K562 (cell line): ENCODE data around the gene COL4A5. TPM values are rescaled to one million over a fixed set of nuclear protein-coding genes. Genes with fewer than 3 reads are reported as not detected.

ENCODE experiments used
- ATAC-seq: fragments of 200-7000 bp; cut with Tn5 transposase; 3 replicates; pipeline ENCODE4 v1.9.1; 2020; ENCODE audit warnings: moderate library complexity
- BruUV-seq: library from RNA; stranded (reverse); fragments of 400-500 nt; replicated peaks from 2 replicates; lab custom pipeline; 2021; lab: Mats Ljungman, UMichigan
- CTCF ChIA-PET: fragments of 300-600 bp; formaldehyde crosslinking; extraction: SDS; loops from one replicate; lab custom pipeline; 2021; ENCODE audit warnings: low intra/inter-chr PET ratio; lab: Yijun Ruan, JAX
- POLR2A ChIA-PET: fragments of 300-600, 350-650 bp; sonication (Branson Sonifier 250); formaldehyde crosslinking; extraction: SDS; loops from one replicate; lab custom pipeline; 2021; ENCODE audit warnings: antibody characterized with exemption, inconsistent platforms; lab: Yijun Ruan, JAX
- DNase-seq, 4 experiments: peaks; one replicate each; pipeline versions ENCODE4 v3.0.0 to v3.0.0-alpha.2; 2011 to 2018; ENCODE audit warnings: low spot score in 3 of 4, mixed read lengths in 3 of 4; ENCODE audit errors: extremely low read depth in 1 of 4
- FAIRE-seq: peaks from 2 replicates; lab custom pipeline; 2011; peaks lifted over from hg19 to GRCh38; lab: Jason Lieb, UNC
- H2AFZ ChIP-seq: 2 replicates; pipeline ENCODE4 v1.6.0; 2011; ENCODE audit warnings: low read depth, low read length, control low read depth, inconsistent platforms
- H3K27ac ChIP-seq: fragments of 200-600 bp; 3 replicates; pipeline ENCODE4 v1.8.0; 2011; ENCODE audit warnings: low read depth, mild to moderate bottlenecking, control low read depth, inconsistent platforms, low read length, moderate library complexity, mixed read lengths; ENCODE audit errors: extremely low read depth
- H3K27me3 ChIP-seq, 2 experiments: fragments of 300-600 bp in 1 of 2; 2 replicates in 1 of 2; 3 replicates in 1 of 2; pipeline versions ENCODE4 v1.6.0 to v1.8.0; 2011; ENCODE audit warnings: inconsistent platforms in 2 of 2, low read length in 2 of 2, mild to moderate bottlenecking in 1 of 2, mixed read lengths in 1 of 2, moderate library complexity in 1 of 2; ENCODE audit not compliant: control insufficient read depth in 2 of 2, insufficient read depth in 2 of 2
- H3K36me3 ChIP-seq: fragments of 300-600 bp; 3 replicates; pipeline ENCODE4 v1.8.0; 2011; ENCODE audit warnings: mild to moderate bottlenecking, low read length, inconsistent platforms; ENCODE audit not compliant: control insufficient read depth, insufficient read depth
- H3K4me1 ChIP-seq, 2 experiments: fragments of 200-600 bp in 1 of 2; replicated peaks in 1 of 2; 2 replicates in 1 of 2; 3 replicates in 1 of 2; pipeline versions ENCODE4 v1.5.1 to v1.8.0; 2011; ENCODE audit warnings: inconsistent platforms in 2 of 2, low read length in 2 of 2, mild to moderate bottlenecking in 1 of 2, mixed read lengths in 1 of 2, moderate library complexity in 1 of 2; ENCODE audit not compliant: control insufficient read depth in 2 of 2, insufficient read depth in 2 of 2
- H3K4me2 ChIP-seq: 2 replicates; pipeline ENCODE4 v1.6.1; 2011; ENCODE audit warnings: low read length, control low read depth, inconsistent platforms, mixed read lengths; ENCODE audit not compliant: insufficient read depth
- H3K4me3 ChIP-seq: fragments of 200-600 bp; sonication (generic), shearing (Covaris generic); 2 replicates; pipeline ENCODE4 v1.5.1; 2016; ENCODE audit warnings: control low read depth, inconsistent platforms
- H3K79me2 ChIP-seq: fragments of 200-600 bp; 3 replicates; pipeline ENCODE4 v1.8.0; 2011; ENCODE audit warnings: low read length, inconsistent platforms; ENCODE audit not compliant: control insufficient read depth, insufficient read depth
- H3K9ac ChIP-seq, 2 experiments: 2 replicates each; pipeline versions ENCODE4 v1.6.0 to v1.6.1; 2011; ENCODE audit warnings: low read depth in 2 of 2, low read length in 2 of 2, control low read depth in 1 of 2, inconsistent platforms in 1 of 2, mild to moderate bottlenecking in 1 of 2, mixed read lengths in 1 of 2; ENCODE audit not compliant: insufficient read depth in 1 of 2
- H3K9me1 ChIP-seq: one replicate; pipeline ENCODE4 v1.6.0; 2011; ENCODE audit warnings: inconsistent platforms, mild to moderate bottlenecking, low read length, moderate library complexity; ENCODE audit not compliant: control insufficient read depth, insufficient read depth
- H3K9me3 ChIP-seq: replicated peaks from 2 replicates; pipeline ENCODE4 v1.5.1; 2011; ENCODE audit warnings: low read depth, low read length, inconsistent platforms; ENCODE audit not compliant: control insufficient read depth, insufficient read depth
- H4K20me1 ChIP-seq: replicated peaks from 2 replicates; pipeline ENCODE4 v1.6.1; 2011; ENCODE audit warnings: low read length, inconsistent platforms, mixed read lengths; ENCODE audit not compliant: control insufficient read depth, insufficient read depth
- CBFA2T3 ChIP-seq: fragments of 450-650 bp; IDR thresholded peaks from 2 replicates; pipeline ENCODE4 v1.6.1; 2017
- CBX5 ChIP-seq: IDR thresholded peaks from 2 replicates; pipeline ENCODE4 v1.6.1; 2014; ENCODE audit warnings: low read depth, borderline replicate concordance
- CTBP1 ChIP-seq: fragments of 450-650 bp; IDR thresholded peaks from 2 replicates; pipeline ENCODE4 v1.6.1; 2016; ENCODE audit warnings: borderline replicate concordance
- EP300 ChIP-seq: IDR thresholded peaks from 2 replicates; pipeline ENCODE4 v1.6.1; 2012; ENCODE audit warnings: low read length, improper control_type of control experiment
- HDAC6 ChIP-seq: IDR thresholded peaks from 2 replicates; pipeline ENCODE4 v1.6.1; 2012; ENCODE audit warnings: low read depth, mild to moderate bottlenecking, control low read depth, inconsistent platforms, low read length, moderate library complexity
- KAT2B ChIP-seq: IDR thresholded peaks from one replicate; pipeline ENCODE4 v1.6.1; 2012; ENCODE audit warnings: low read depth, mild to moderate bottlenecking, control low read depth, inconsistent platforms, low read length, moderate library complexity
- KAT7 ChIP-seq: sonication (generic); formaldehyde crosslinking; IDR thresholded peaks from 2 replicates; pipeline ENCODE4 v1.8.0; 2022; ENCODE audit warnings: missing genetic modification reagents, mild to moderate bottlenecking, borderline replicate concordance
- LCOR ChIP-seq: sonication (generic); formaldehyde crosslinking; IDR thresholded peaks from 2 replicates; pipeline ENCODE4 v1.8.0; 2022; ENCODE audit warnings: mild to moderate bottlenecking, missing genetic modification reagents
- MAFF ChIP-seq: IDR thresholded peaks from 2 replicates; pipeline ENCODE4 v1.6.1; 2012; ENCODE audit warnings: low read length, improper control_type of control experiment
- MYBL2 ChIP-seq, 2 experiments: fragments of 450-650 bp in 1 of 2; sonication (generic) in 1 of 2; formaldehyde crosslinking in 1 of 2; IDR thresholded peaks; 2 replicates each; pipeline versions ENCODE4 v1.6.1 to v1.8.1; 2017 to 2022; ENCODE audit warnings: borderline replicate concordance in 1 of 2, inconsistent platforms in 1 of 2, low read depth in 1 of 2, mild to moderate bottlenecking in 1 of 2, missing genetic modification reagents in 1 of 2, moderate library complexity in 1 of 2
- NEUROD1 ChIP-seq: fragments of 150-350 bp; IDR thresholded peaks from 2 replicates; pipeline ENCODE4 v1.6.1; 2014; ENCODE audit warnings: borderline replicate concordance, low read length, low read depth; ENCODE audit not compliant: partially characterized antibody
- POLR3G ChIP-seq: IDR thresholded peaks from 2 replicates; pipeline ENCODE4 v1.6.1; 2011; ENCODE audit not compliant: insufficient read length, insufficient replicate concordance; ENCODE audit errors: extremely low read depth
- THRAP3 ChIP-seq: fragments of 450-650 bp; IDR thresholded peaks from 2 replicates; pipeline ENCODE4 v1.6.1; 2016; ENCODE audit warnings: mild to moderate bottlenecking, inconsistent platforms, borderline replicate concordance
- ZBTB17 ChIP-seq: fragments of 450-650 bp; formaldehyde crosslinking; IDR thresholded peaks from 2 replicates; pipeline ENCODE4 v1.4.0; 2020; ENCODE audit warnings: mild to moderate bottlenecking
- ZNF174 ChIP-seq: fragments of 250-450 bp; sonication (Bioruptor Pico); IDR thresholded peaks from 2 replicates; pipeline ENCODE4 v1.4.0; 2020; ENCODE audit warnings: mild to moderate bottlenecking
- ZNF384 ChIP-seq: IDR thresholded peaks from 2 replicates; pipeline ENCODE4 v1.6.1; 2012; ENCODE audit warnings: low read depth, low read length, improper control_type of control experiment
- ZNF583 ChIP-seq: fragments of 250-450 bp; sonication (Bioruptor Pico); IDR thresholded peaks from 2 replicates; pipeline ENCODE4 v1.4.0; 2020
- WGBS: fragments of 100-300 bp; shearing (Covaris generic); methylation state at CpG from one replicate; pipeline ENCODE4 v1.1.6; 2016; ENCODE audit warnings: low coverage, mixed read lengths; ENCODE audit not compliant: insufficient coverage; ENCODE audit errors: missing lambda C conversion rate; 5-methylcytosine and 5-hydroxymethylcytosine counted together
- in situ Hi-C: fragments of 300-500 bp; cut with MboI; formaldehyde crosslinking; loops from 4 replicates; pipeline ENCODE4 v1.15.0; 2018; ENCODE audit warnings: inconsistent platforms, mixed read lengths
- intact Hi-C: fragments of 100-400 bp; cut with micrococcal nuclease; formaldehyde crosslinking; loops from 2 replicates; pipeline ENCODE4 v1.14.2; 2022
- polyA plus RNA-seq, 8 experiments: library from polyadenylated mRNA; depleted of rRNA in 4 of 8; stranded (reverse) in 5 of 8; unstranded in 3 of 8; fragments of >200 nt; fragmentation: Nextera tagmentation in 2 of 8; fragmentation: Illumina TruSeq in 1 of 8; extraction: Ambion mirVana in 2 of 8; extraction: Trizol in 1 of 8; gene quantifications; 2 replicates each; pipeline versions ENCODE4 v1.2.1 to v1.2.3, GENCODE V29; 2011 to 2014; ENCODE audit warnings: inconsistent platforms in 1 of 8, missing spikeins in 1 of 8
- total RNA-seq, 7 experiments: library from RNA; depleted of rRNA in 6 of 7; stranded (reverse); fragments of >200 nt in 6 of 7; fragmentation: Illumina TruSeq in 2 of 7; extraction: Trizol in 2 of 7; gene quantifications; 2 replicates each; pipeline versions ENCODE4 v1.2.1 to v1.2.3, GENCODE V29; 2011 to 2021; ENCODE audit warnings: low replicate concordance in 1 of 7
- TF ChIP-seq, protein P1 (sequence below): fragments of 450-650 bp; IDR thresholded peaks from 2 replicates; pipeline ENCODE4 v1.6.1; 2016; ENCODE audit warnings: missing biosample characterization, missing genetic modification characterization
- TF ChIP-seq, protein P2 (sequence below): fragments of 250-450 bp; sonication (Bioruptor Pico); IDR thresholded peaks from 2 replicates; pipeline ENCODE4 v1.4.0; 2020; ENCODE audit warnings: mild to moderate bottlenecking

The COL4A5 gene
- total and polyA plus RNA-seq, 9 of the 15 experiments (the other 6 are each of a cell fraction or from before 2014, with no cell fraction given) = 0.66 to 2.5 (median 1.8) TPM

DNA sequence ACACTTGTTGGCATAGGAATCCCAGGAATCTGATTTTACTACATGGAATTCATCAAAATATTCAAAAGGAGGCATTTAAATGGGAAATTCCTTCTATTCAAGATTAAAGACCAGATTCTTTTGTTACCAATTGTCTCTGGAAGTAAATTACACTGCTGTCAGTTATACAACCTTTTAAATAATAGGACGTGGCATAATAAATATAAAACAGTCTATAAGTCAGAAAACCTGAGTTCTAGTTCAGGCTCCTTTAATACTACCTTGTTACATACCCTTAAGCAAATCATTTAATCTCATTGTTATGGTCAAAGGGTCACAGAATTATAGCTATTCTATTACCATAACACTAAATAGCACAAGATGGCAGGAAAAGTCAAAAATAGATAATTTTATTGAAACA is 20.2 kb upstream of the COL4A5 start (continued):
- TF ChIP-seq, protein P1, sequence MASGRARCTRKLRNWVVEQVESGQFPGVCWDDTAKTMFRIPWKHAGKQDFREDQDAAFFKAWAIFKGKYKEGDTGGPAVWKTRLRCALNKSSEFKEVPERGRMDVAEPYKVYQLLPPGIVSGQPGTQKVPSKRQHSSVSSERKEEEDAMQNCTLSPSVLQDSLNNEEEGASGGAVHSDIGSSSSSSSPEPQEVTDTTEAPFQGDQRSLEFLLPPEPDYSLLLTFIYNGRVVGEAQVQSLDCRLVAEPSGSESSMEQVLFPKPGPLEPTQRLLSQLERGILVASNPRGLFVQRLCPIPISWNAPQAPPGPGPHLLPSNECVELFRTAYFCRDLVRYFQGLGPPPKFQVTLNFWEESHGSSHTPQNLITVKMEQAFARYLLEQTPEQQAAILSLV (tag) = no peak
- TF ChIP-seq EP300 (no peak), THRAP3 (no peak), ZNF174 (CRISPR knock-in tag) (no peak), CBFA2T3 (no peak), MAFF (no peak), KAT7 (CRISPR knock-in tag) (no peak), KAT2B (no peak), ZNF384 (no peak), MYBL2 (IDR thresholded peaks at IDR 0.05; ENCODE audit: low read depth) (no peak), MYBL2 (CRISPR knock-in tag; IDR thresholded peaks at IDR 0.05; ENCODE audit: borderline replicate concordance) (no peak), NEUROD1 (no peak)

DNA sequence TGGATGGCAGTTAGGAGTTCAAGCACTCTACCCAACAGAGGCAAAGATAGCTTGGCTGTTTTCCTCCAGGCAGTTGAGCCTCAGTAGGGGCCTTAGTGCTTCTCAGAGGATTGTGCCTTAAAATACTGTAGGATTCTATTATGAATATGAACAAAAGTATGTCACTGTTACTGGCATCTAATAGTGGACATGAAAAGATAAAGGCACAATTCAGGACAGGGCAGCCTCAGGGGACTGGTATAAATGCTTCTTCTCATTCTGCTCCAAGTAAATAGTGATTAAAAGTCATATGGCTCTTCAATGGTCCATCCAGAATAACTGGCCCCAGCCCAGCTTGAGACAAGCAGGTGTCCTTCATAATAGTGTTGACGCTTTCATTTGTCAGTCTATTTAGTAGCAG is 19.2 kb upstream of the COL4A5 start:
- no peak overlapping the region for H2AFZ ChIP-seq
- H3K27ac ChIP-seq = no peak overlapping the region
- no peaks in the 10 kb centered on the region for H3K4me1 ChIP-seq
- H3K27me3 ChIP-seq = no peaks in the 10 kb centered on the region
- no peaks in the 10 kb centered on the region for H3K9me1 ChIP-seq
- intact Hi-C loops (no loop called here), in situ Hi-C loops (no loop called here)
- ChIA-PET POLR2A (no interaction called here), CTCF (no interaction called here)
- ATAC-seq (no peak), FAIRE-seq (no peak), DNase-seq (no peak)
- no peak overlapping the region for H3K9ac ChIP-seq
- TF ChIP-seq ZNF583 (CRISPR knock-in tag) = no peak
- TF ChIP-seq POLR3G = no peak
- no peak for TF ChIP-seq LCOR (CRISPR knock-in tag)
- TF ChIP-seq HDAC6 = no peak
- TF ChIP-seq CTBP1 = no peak
- TF ChIP-seq, protein P2, sequence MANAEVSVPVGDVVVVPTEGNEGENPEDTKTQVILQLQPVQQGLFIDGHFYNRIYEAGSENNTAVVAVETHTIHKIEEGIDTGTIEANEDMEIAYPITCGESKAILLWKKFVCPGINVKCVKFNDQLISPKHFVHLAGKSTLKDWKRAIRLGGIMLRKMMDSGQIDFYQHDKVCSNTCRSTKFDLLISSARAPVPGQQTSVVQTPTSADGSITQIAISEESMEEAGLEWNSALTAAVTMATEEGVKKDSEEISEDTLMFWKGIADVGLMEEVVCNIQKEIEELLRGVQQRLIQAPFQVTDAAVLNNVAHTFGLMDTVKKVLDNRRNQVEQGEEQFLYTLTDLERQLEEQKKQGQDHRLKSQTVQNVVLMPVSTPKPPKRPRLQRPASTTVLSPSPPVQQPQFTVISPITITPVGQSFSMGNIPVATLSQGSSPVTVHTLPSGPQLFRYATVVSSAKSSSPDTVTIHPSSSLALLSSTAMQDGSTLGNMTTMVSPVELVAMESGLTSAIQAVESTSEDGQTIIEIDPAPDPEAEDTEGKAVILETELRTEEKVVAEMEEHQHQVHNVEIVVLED = no peak
- no peak for TF ChIP-seq CBX5
- TF ChIP-seq ZBTB17 (CRISPR knock-in tag) = no peak
- H3K4me2 ChIP-seq = no peak overlapping the region
- H4K20me1 ChIP-seq = no peaks in the 10 kb centered on the region
- no peaks in the 10 kb centered on the region for H3K36me3 ChIP-seq
- no peak overlapping the region for H3K4me3 ChIP-seq
- no peaks in the 10 kb centered on the region for H3K9me3 ChIP-seq
- WGBS = 0% methylated on average over 1 of the region's 1 CpG
- no TSS peak for BruUV-seq
- no peaks in the 10 kb centered on the region for H3K79me2 ChIP-seq
